ENCODE measurements around the gene CDC42BPA. TPM values are rescaled to one million over a fixed set of nuclear protein-coding genes. Genes with fewer than 3 reads are reported as not detected.

CDC42BPA gene
- total RNA-seq, 1 experiment from 2014 or later, result 32.0 TPM

DNA sequence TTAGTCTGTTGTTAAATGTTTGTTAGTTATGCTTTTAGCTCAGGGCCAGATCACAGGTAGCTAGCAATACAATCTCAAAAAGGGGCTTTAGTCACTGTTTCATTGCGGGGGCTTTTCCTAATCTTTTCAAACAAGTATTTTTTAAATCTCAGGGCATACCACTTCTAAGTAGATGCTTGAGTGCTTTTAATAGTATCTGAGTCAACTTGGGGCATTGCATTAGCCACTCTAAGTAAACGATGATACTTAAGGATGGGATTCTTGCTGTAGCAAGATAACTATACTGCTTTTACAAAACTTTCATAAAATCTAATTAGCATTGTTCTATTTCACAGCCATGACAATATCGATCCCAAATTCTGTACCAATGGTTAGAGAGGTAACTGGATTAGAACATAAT, 11.6 kb downstream of the CDC42BPA start:
- H3K9ac ChIP-seq (ENCODE audit: low read length), result no peak overlapping the region
- ChIA-PET CTCF (interaction anchor here (0.6 kb wide), 2 partner anchors 141 to 974 kb away, joined by 3 to 4 read pairs; no protein-coding TSS in a partner anchor), POLR2A (ENCODE audit: unreplicated experiment) (interaction anchor here (0.6 kb wide), 1 partner anchor 90 kb away, joined by 3 read pairs; no protein-coding TSS in a partner anchor)
- H4K20me1 ChIP-seq (ENCODE audit: low read length), result no peaks in the 10 kb centered on the region; the same call in 1 of the 2 replicates
- BruUV-seq (replicated peaks), result no TSS peak
- no peaks in the 10 kb centered on the region for H3K9me3 ChIP-seq (ENCODE audit: low read length)
- TF ChIP-seq EZH2phosphoT487 (IDR thresholded peaks at IDR 0.05; ENCODE audit: borderline replicate concordance, low read length) (no peak), EZH2 (IDR thresholded peaks at IDR 0.05; ENCODE audit: low read length, unreplicated experiment) (no peak)
- TF ChIP-seq, protein P1, sequence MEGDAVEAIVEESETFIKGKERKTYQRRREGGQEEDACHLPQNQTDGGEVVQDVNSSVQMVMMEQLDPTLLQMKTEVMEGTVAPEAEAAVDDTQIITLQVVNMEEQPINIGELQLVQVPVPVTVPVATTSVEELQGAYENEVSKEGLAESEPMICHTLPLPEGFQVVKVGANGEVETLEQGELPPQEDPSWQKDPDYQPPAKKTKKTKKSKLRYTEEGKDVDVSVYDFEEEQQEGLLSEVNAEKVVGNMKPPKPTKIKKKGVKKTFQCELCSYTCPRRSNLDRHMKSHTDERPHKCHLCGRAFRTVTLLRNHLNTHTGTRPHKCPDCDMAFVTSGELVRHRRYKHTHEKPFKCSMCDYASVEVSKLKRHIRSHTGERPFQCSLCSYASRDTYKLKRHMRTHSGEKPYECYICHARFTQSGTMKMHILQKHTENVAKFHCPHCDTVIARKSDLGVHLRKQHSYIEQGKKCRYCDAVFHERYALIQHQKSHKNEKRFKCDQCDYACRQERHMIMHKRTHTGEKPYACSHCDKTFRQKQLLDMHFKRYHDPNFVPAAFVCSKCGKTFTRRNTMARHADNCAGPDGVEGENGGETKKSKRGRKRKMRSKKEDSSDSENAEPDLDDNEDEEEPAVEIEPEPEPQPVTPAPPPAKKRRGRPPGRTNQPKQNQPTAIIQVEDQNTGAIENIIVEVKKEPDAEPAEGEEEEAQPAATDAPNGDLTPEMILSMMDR (conservative IDR thresholded peaks at IDR 0.05; ENCODE audit: low read depth, low read length), result no peak
- H3K4me3 ChIP-seq (ENCODE audit: low read length), result no peak overlapping the region
- H3K79me2 ChIP-seq (ENCODE audit: low read length), result peaks cover 89% of the 10 kb centered on the region
- intact Hi-C loops (cut with micrococcal nuclease), result no loop called here
- H3K9me2 ChIP-seq (replicated peaks; ENCODE audit: low read length), result no peaks in the 10 kb centered on the region
- H2AFZ ChIP-seq (ENCODE audit: low read length), result no peak overlapping the region
- H3K4me2 ChIP-seq (ENCODE audit: low read length), result no peak overlapping the region
- DNase-seq (peak; percentile 62), ATAC-seq (peak; percentile 88)
- no peak overlapping the region for H3K27ac ChIP-seq (ENCODE audit: low read length)
- no peaks in the 10 kb centered on the region for H3F3A ChIP-seq (ENCODE audit: low read length, unreplicated experiment)
- peaks cover 10% of the 10 kb centered on the region; the same call in 1 of the 2 replicates for H3K4me1 ChIP-seq (ENCODE audit: insufficient read depth, low read length)
- H3K27me3 ChIP-seq (ENCODE audit: low read length), result no peaks in the 10 kb centered on the region
- no peaks in the 10 kb centered on the region for H3K36me3 ChIP-seq (ENCODE audit: low read depth, low read length)

DNA sequence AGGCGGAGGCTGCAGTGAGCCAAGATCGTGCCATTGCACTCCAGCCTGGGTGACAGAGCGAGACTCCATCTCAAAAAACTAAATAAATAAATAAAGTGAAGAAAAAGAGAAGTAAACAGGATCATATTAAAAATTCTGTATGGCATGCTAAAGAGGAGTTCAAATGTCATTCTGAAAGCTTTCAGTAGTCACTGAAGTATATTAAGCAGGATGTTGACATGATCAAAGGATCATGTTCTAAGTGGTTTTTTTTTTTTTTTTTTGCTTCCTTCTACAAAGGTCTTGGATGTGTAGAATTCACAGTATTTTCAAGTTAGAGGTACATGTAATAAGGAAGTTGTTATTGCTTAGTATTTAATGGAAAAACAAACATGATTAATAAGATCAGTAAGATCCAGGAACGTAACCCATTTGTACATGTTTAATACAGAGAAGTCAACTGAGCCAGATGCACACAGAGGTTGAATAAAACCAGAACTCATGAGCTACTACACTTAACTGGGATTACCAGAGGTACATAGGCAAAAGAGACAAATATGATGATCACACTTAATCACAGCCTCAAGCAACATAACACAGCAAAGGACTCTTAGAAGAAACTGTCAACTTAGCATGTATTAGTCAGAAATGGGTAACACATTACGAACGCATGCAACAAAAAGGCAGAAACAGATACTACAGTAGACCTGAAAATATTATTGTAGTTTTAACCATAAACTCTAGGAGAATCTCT, 12.2 kb downstream of the CDC42BPA start:
- peak; percentile 42 for ATAC-seq
- Histone ChIP-seq H3K27ac (ENCODE audit: low read length) (no peak overlapping the region), H3K4me2 (ENCODE audit: low read length) (no peak overlapping the region), H3K4me1 (ENCODE audit: insufficient read depth, low read length) (peaks cover 10% of the 10 kb centered on the region; the same call in 1 of the 2 replicates), H3F3A (ENCODE audit: low read length, unreplicated experiment) (no peaks in the 10 kb centered on the region), H2AFZ (ENCODE audit: low read length) (no peak overlapping the region), H3K79me2 (ENCODE audit: low read length) (peaks cover 84% of the 10 kb centered on the region), H3K9me3 (ENCODE audit: low read length) (no peaks in the 10 kb centered on the region), H3K36me3 (ENCODE audit: low read depth, low read length) (no peaks in the 10 kb centered on the region), H3K9me2 (replicated peaks; ENCODE audit: low read length) (no peaks in the 10 kb centered on the region), H4K20me1 (ENCODE audit: low read length) (no peaks in the 10 kb centered on the region), H3K27me3 (ENCODE audit: low read length) (no peaks in the 10 kb centered on the region), H3K9ac (ENCODE audit: low read length) (no peak overlapping the region), H3K4me3 (ENCODE audit: low read length) (no peak overlapping the region)
- intact Hi-C loops (cut with micrococcal nuclease), result no loop called here
- POLR2A ChIA-PET (ENCODE audit: unreplicated experiment), result no interaction called here
- CTCF ChIA-PET, result interaction anchor here (0.6 kb wide), 1 partner anchor 973 kb away, joined by 3 read pairs; no protein-coding TSS in a partner anchor
- no TSS peak for BruUV-seq (replicated peaks)
- DNase-seq, result no peak
- TF ChIP-seq EZH2 (IDR thresholded peaks at IDR 0.05; ENCODE audit: low read length, unreplicated experiment), result no peak
- TF ChIP-seq EZH2phosphoT487 (IDR thresholded peaks at IDR 0.05; ENCODE audit: borderline replicate concordance, low read length), result no peak
- TF ChIP-seq, protein P1 (conservative IDR thresholded peaks at IDR 0.05; ENCODE audit: low read depth, low read length), result no peak

DNA sequence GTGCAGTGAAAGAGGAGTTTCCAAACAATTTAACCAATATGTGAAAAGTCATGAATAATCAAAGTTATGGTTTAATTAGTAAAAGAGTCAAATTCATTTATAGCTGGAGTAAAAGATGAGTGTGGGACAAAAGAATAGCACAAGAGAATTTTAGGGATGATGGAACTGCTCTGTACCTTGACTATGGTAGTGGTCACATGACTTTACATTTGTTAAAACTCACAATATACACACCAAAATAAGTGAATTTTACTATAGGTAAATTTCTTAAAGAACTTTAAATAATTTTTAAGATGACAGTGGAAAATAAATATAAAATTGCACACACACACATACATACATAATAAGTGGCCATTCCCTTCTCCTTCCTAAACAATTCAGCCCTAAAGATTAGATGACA, 13.6 kb downstream of the CDC42BPA start:
- ATAC-seq (no peak), DNase-seq (no peak)
- no peak overlapping the region for H2AFZ ChIP-seq (ENCODE audit: low read length)
- intact Hi-C loops (cut with micrococcal nuclease), result no loop called here
- no peaks in the 10 kb centered on the region for H3F3A ChIP-seq (ENCODE audit: low read length, unreplicated experiment)
- no peak overlapping the region for H3K9ac ChIP-seq (ENCODE audit: low read length)
- H3K27me3 ChIP-seq (ENCODE audit: low read length), result no peaks in the 10 kb centered on the region
- no TSS peak for BruUV-seq (replicated peaks)
- H3K9me3 ChIP-seq (ENCODE audit: low read length), result no peaks in the 10 kb centered on the region
- H3K36me3 ChIP-seq (ENCODE audit: low read depth, low read length), result no peaks in the 10 kb centered on the region
- H3K4me1 ChIP-seq (ENCODE audit: insufficient read depth, low read length), result peaks cover 16% of the 10 kb centered on the region
- CTCF ChIA-PET, result no interaction called here
- H3K79me2 ChIP-seq (ENCODE audit: low read length), result peaks cover 82% of the 10 kb centered on the region
- H3K27ac ChIP-seq (ENCODE audit: low read length), result no peak overlapping the region
- no peak for TF ChIP-seq EZH2phosphoT487 (IDR thresholded peaks at IDR 0.05; ENCODE audit: borderline replicate concordance, low read length)
- no peak for TF ChIP-seq EZH2 (IDR thresholded peaks at IDR 0.05; ENCODE audit: low read length, unreplicated experiment)
- TF ChIP-seq, protein P1 (conservative IDR thresholded peaks at IDR 0.05; ENCODE audit: low read depth, low read length), result no peak
- no peak overlapping the region for H3K4me2 ChIP-seq (ENCODE audit: low read length)
- H3K9me2 ChIP-seq (replicated peaks; ENCODE audit: low read length), result no peaks in the 10 kb centered on the region
- no peaks in the 10 kb centered on the region for H4K20me1 ChIP-seq (ENCODE audit: low read length)
- POLR2A ChIA-PET (ENCODE audit: unreplicated experiment), result no interaction called here
- H3K4me3 ChIP-seq (ENCODE audit: low read length), result no peak overlapping the region
